ENCODE data around the gene C3orf22. TPM values are rescaled to one million over a fixed set of nuclear protein-coding genes. Genes with fewer than 3 reads are reported as not detected.

The C3orf22 gene
- total and polyA plus RNA-seq, 9 donors: 0.04 to 0.40 (median 0.21) TPM; not detected in 5

GRCh38 chr3:126545544-126545943 is 13.2 kb downstream of the C3orf22 start:
- peak in 1 of 5 donors; percentile 1 for DNase-seq
- H3K9me3 ChIP-seq: no peaks in the 10 kb centered on the region
- intact Hi-C loops (cut with DNase I): no loop called here
- no peaks in the 10 kb centered on the region for H3K4me1 ChIP-seq (ENCODE audit: insufficient read depth)
- no peak overlapping the region for H3K4me3 ChIP-seq
- H3K36me3 ChIP-seq: no peaks in the 10 kb centered on the region
- no peak overlapping the region for H3K27ac ChIP-seq
- 58 to 72% (median 69%) methylated on average over 5 of the region's 5 CpGs for WGBS, 3 donors
- TF ChIP-seq EP300 (IDR thresholded peaks at IDR 0.05) (no peak), POLR2A (IDR thresholded peaks at IDR 0.05) (no peak), CTCF (IDR thresholded peaks at IDR 0.05) (no peak)
- H3K27me3 ChIP-seq: no peaks in the 10 kb centered on the region

- no peaks in the 10 kb centered on the region for H3K9me3 ChIP-seq
- H3K4me1 ChIP-seq (ENCODE audit: insufficient read depth): no peaks in the 10 kb centered on the region
- DNase-seq: peak in 2 of 5 donors; percentile 3 to 5
- TF ChIP-seq EP300 (IDR thresholded peaks at IDR 0.05) (no peak), CTCF (IDR thresholded peaks at IDR 0.05) (no peak), POLR2A (IDR thresholded peaks at IDR 0.05) (no peak)
- 76 to 84% (median 77%) methylated on average over 7 of the region's 7 CpGs for WGBS, 3 donors
- H3K27ac ChIP-seq: no peak overlapping the region
- no peaks in the 10 kb centered on the region for H3K36me3 ChIP-seq
- no peak overlapping the region for H3K4me3 ChIP-seq
- H3K27me3 ChIP-seq: no peaks in the 10 kb centered on the region
- intact Hi-C loops (cut with DNase I): no loop called here
These were observed 14.0 kb downstream of the C3orf22 start for GRCh38 chr3:126544596-126545281.

- DNase-seq: peak in 2 of 5 donors; percentile 2 to 3
- WGBS, 3 donors: 78 to 89% (median 85%) methylated on average over 2 of the region's 2 CpGs
- Histone ChIP-seq H3K4me1 (ENCODE audit: insufficient read depth) (no peaks in the 10 kb centered on the region), H3K27me3 (no peaks in the 10 kb centered on the region), H3K36me3 (no peaks in the 10 kb centered on the region), H3K4me3 (no peak overlapping the region), H3K9me3 (no peaks in the 10 kb centered on the region), H3K27ac (no peak overlapping the region)
- intact Hi-C loops (cut with DNase I): loop anchor here in 1 of 4 donors (1.0 kb wide), 1 partner anchor 37 kb away; no protein-coding TSS in a partner anchor
- no peak for TF ChIP-seq POLR2A (IDR thresholded peaks at IDR 0.05)
- TF ChIP-seq CTCF (IDR thresholded peaks at IDR 0.05): no peak
- TF ChIP-seq EP300 (IDR thresholded peaks at IDR 0.05): no peak
These were observed 15.2 kb downstream of the C3orf22 start for GRCh38 chr3:126543457-126544061.

GRCh38 chr3:126542340-126543241 is 16.1 kb downstream of the C3orf22 start:
- H3K27ac ChIP-seq: no peak overlapping the region
- H3K4me1 ChIP-seq (ENCODE audit: insufficient read depth): no peaks in the 10 kb centered on the region
- WGBS, 3 donors: 63 to 79% (median 73%) methylated on average over 57 of the region's 57 CpGs
- DNase-seq: peak in 3 of 5 donors; percentile 3 to 26 (median 4)
- TF ChIP-seq EP300 (IDR thresholded peaks at IDR 0.05) (no peak), POLR2A (IDR thresholded peaks at IDR 0.05) (no peak), CTCF (IDR thresholded peaks at IDR 0.05) (no peak)
- H3K27me3 ChIP-seq: no peaks in the 10 kb centered on the region
- intact Hi-C loops (cut with DNase I): loop anchor here in 1 of 4 donors (1.0 kb wide), 1 partner anchor 38 kb away; no protein-coding TSS in a partner anchor
- H3K36me3 ChIP-seq: no peaks in the 10 kb centered on the region
- H3K4me3 ChIP-seq: no peak overlapping the region
- no peaks in the 10 kb centered on the region for H3K9me3 ChIP-seq

Measured in ovary (tissue), 9 donors.